NT2/D1 (cell line): ENCODE data around the gene ACER3.

Experiments used
- SUZ12 ChIP-seq: IDR thresholded peaks from 2 replicates; pipeline ENCODE4 v1.6.1; 2011; ENCODE audit not compliant: insufficient read length, insufficient read depth; ENCODE audit errors: extremely low read depth
- YY1 ChIP-seq: IDR thresholded peaks from 2 replicates; pipeline ENCODE4 v1.6.1; 2011; ENCODE audit not compliant: insufficient read length, insufficient read depth
- ZNF274 ChIP-seq: IDR thresholded peaks from 2 replicates; pipeline ENCODE4 v1.6.1; 2011; ENCODE audit warnings: mild to moderate bottlenecking, low read depth, low read length

GRCh38 chr11:77029829-77030228 is 169.1 kb downstream of the ACER3 start:
- TF ChIP-seq YY1: no peak
- TF ChIP-seq ZNF274: no peak
- no peak for TF ChIP-seq SUZ12
